Measurements from ENCODE around the gene SPTBN5. TPM values are rescaled to one million over a fixed set of nuclear protein-coding genes. Genes with fewer than 3 reads are reported as not detected.

The SPTBN5 gene
- total RNA-seq, 1 donor from 2014 or later = 2.9 TPM

GRCh38 chr15:41907141-41907540 lies 13.3 kb upstream of the SPTBN5 start:
- TF ChIP-seq CTCF (IDR thresholded peaks at IDR 0.05) = no peak
- H3K36me3 Mint-ChIP-seq (ENCODE audit: low read depth) = peaks cover 18% of the 10 kb centered on the region
- H3K4me3 Mint-ChIP-seq (ENCODE audit: unreplicated experiment) = no peak overlapping the region
- H3K9me3 Mint-ChIP-seq (ENCODE audit: low read depth) = no peaks in the 10 kb centered on the region
- H3K27ac Mint-ChIP-seq (ENCODE audit: unreplicated experiment) = no peak overlapping the region
- no peaks in the 10 kb centered on the region for H3K27me3 Mint-ChIP-seq (ENCODE audit: low read depth)
- no peak for DNase-seq (ENCODE audit: low spot score)
- peaks cover 17% of the 10 kb centered on the region for H3K4me1 Mint-ChIP-seq (ENCODE audit: low read depth)

GRCh38 chr15:41906608-41907007 lies 12.8 kb upstream of the SPTBN5 start:
- Mint-ChIP-seq H3K4me1 (ENCODE audit: low read depth) (peaks cover 17% of the 10 kb centered on the region), H3K27me3 (ENCODE audit: low read depth) (no peaks in the 10 kb centered on the region), H3K27ac (ENCODE audit: unreplicated experiment) (no peak overlapping the region)

GRCh38 chr15:41905036-41905793 lies 11.4 kb upstream of the SPTBN5 start:
- H3K36me3 Mint-ChIP-seq (ENCODE audit: low read depth) = peaks cover 27% of the 10 kb centered on the region
- no peak for DNase-seq (ENCODE audit: low spot score)
- no peak for TF ChIP-seq CTCF (IDR thresholded peaks at IDR 0.05)
- no peaks in the 10 kb centered on the region for H3K9me3 Mint-ChIP-seq (ENCODE audit: low read depth)
- no peak overlapping the region for H3K4me3 Mint-ChIP-seq (ENCODE audit: unreplicated experiment)
- H3K4me1 Mint-ChIP-seq (ENCODE audit: low read depth) = peaks cover 17% of the 10 kb centered on the region
- peak overlapping the region; percentile 88 for H3K27ac Mint-ChIP-seq (ENCODE audit: unreplicated experiment)
- no peaks in the 10 kb centered on the region for H3K27me3 Mint-ChIP-seq (ENCODE audit: low read depth)

More at GRCh38 chr15:41906608-41907007, 12.8 kb upstream of the SPTBN5 start:
- TF ChIP-seq CTCF (IDR thresholded peaks at IDR 0.05) = no peak
- no peak for DNase-seq (ENCODE audit: low spot score)
- Mint-ChIP-seq H3K36me3 (ENCODE audit: low read depth) (peaks cover 19% of the 10 kb centered on the region), H3K4me3 (ENCODE audit: unreplicated experiment) (no peak overlapping the region), H3K9me3 (ENCODE audit: low read depth) (no peaks in the 10 kb centered on the region)

- Mint-ChIP-seq H3K4me3 (ENCODE audit: unreplicated experiment) (no peak overlapping the region), H3K27ac (ENCODE audit: unreplicated experiment) (peak overlapping the region; percentile 88), H3K36me3 (ENCODE audit: low read depth) (peaks cover 26% of the 10 kb centered on the region), H3K9me3 (ENCODE audit: low read depth) (no peaks in the 10 kb centered on the region), H3K4me1 (ENCODE audit: low read depth) (peaks cover 17% of the 10 kb centered on the region), H3K27me3 (ENCODE audit: low read depth) (no peaks in the 10 kb centered on the region)
- DNase-seq (ENCODE audit: low spot score) = no peak
- peak; percentile 96 for TF ChIP-seq CTCF (IDR thresholded peaks at IDR 0.05)
Measured at GRCh38 chr15:41904541-41905005, 10.7 kb upstream of the SPTBN5 start.

- peaks cover 17% of the 10 kb centered on the region for H3K4me1 Mint-ChIP-seq (ENCODE audit: low read depth)
- no peak overlapping the region for H3K4me3 Mint-ChIP-seq (ENCODE audit: unreplicated experiment)
- H3K36me3 Mint-ChIP-seq (ENCODE audit: low read depth) = peaks cover 22% of the 10 kb centered on the region
- no peak overlapping the region for H3K27ac Mint-ChIP-seq (ENCODE audit: unreplicated experiment)
- H3K27me3 Mint-ChIP-seq (ENCODE audit: low read depth) = no peaks in the 10 kb centered on the region
- no peaks in the 10 kb centered on the region for H3K9me3 Mint-ChIP-seq (ENCODE audit: low read depth)
- no peak for TF ChIP-seq CTCF (IDR thresholded peaks at IDR 0.05)
- DNase-seq (ENCODE audit: low spot score) = no peak
Measured at GRCh38 chr15:41903782-41904181, 9.9 kb upstream of the SPTBN5 start.
